ENCODE results near the gene RPL10A. TPM values are rescaled to one million over a fixed set of nuclear protein-coding genes. Genes with fewer than 3 reads are reported as not detected.

RPL10A gene
- total RNA-seq, result 1,534 and 1,863 TPM in 2 replicates

DNA sequence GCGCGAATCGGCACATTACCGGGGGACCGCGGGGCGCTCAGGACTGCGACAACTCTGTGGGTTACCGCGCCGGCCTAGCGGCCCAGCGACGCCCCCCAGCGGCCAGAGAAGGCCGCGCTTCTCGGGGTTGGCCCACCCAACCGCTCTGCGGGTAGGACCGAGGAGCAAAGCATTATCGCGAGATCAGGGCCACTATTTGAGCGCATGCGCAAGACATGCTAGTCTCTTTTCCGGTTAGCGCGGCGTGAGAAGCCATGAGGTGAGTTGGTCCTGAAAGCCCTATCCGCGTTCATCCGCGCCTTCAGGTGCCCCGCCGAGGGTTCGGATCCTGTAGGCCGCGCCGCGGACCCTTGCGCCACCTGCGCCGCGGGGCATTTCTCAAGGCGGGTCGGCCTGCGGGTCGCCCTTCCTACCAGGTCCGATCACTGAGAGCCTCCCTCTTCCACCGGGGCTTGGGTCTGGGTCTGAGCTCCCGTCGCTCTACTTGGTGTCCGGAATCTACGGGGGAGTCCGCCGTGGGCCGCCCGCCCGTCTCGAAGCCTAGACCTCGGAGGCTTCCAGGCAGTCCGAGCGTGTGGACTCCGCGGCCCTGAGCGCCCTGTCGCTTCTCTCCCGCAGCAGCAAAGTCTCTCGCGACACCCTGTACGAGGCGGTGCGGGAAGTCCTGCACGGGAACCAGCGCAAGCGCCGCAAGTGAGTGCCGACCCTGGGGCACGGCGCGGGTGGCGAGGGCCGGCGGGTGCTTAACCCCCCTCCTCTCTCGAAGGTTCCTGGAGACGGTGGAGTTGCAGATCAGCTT is at the start of gene RPL10A:
TSS of gene RPL10A (plus strand) at position 221 of the 799 bp plus-strand sequence. CDS start at position 255, 34 bp downstream.

DNA sequence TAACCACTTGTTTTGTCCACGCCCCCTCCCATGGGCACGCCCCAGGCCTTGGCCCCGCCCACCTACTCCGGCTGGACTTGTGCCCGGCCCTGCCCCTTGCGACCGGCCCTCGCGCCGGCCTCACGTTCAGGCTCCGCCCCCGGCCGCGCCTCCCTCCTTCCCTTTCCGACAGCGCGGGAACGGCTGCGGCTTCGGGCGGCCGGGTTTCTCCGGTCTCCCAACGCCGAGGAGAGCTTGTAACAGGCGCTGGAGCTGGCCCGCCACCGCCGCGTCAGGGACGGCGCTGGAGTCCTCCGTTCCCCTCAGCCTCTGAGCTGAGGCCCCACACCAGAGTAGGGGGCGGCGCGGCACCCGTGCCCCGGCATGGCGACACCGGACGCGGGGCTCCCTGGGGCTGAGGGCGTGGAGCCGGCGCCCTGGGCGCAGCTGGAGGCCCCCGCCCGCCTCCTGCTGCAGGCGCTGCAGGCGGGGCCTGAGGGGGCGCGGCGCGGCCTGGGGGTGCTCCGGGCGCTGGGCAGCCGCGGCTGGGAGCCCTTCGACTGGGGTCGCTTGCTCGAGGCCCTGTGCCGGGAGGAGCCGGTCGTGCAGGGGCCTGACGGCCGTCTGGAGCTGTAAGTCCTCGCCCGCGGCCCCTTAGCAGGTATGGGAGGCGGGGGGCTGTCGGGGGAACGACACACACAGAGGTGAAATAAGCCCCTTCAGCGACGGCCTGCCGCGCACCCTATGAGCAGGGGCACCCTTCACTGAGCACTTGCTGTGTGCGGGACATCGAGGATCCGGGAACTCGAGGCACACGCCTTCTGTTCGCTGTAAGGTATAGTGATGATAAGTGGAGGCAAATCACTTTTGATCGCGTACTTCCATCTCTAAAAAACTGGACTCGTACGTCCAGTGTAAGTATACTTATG is 15.8 kb upstream of the RPL10A start, which contains the start of gene FANCE:
TSS of gene FANCE (plus strand) at position 156 of the 908 bp plus-strand sequence. CDS start at position 364, 208 bp downstream.

DNA sequence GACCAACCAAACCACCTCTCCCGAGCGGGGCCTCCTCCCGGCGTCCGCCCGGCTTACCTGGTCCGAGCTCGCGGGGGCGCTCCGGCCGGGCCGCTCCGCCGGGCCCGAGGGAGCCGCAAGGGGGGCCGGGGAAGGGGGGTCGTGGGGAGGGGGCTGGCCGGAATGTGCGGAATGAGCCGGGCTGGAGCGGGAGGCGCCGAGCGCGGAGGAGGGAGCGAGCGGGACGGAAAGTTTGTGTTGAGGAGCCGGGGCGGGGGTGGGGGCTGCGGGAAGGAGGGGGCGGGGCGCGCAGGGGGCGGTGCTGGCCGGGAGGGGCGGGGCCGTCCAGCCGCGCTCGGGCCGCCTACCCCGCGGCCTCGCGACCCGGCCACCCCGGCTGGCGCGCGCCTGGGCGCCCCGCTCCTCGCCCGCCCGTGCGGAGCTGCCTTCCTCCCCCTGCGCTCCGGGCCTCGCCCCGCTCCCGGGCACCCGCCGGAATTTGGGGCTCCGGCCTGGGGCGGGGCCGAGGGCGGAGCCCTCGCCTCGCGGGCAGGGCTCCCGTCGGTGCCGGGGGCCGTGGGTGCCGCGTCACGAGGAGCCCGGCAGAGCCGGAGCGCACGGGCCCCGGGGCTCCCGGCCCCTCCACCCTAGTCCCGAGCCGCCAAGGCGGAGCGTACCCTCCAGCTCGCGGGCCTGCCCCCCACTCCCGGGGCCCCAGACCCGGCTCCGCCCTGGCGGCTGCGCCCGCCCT is 28.8 kb downstream of the RPL10A start, which contains the start of gene TEAD3:
TSS of gene TEAD3 (minus strand) at position 239 of the 730 bp plus-strand sequence.

DNA sequence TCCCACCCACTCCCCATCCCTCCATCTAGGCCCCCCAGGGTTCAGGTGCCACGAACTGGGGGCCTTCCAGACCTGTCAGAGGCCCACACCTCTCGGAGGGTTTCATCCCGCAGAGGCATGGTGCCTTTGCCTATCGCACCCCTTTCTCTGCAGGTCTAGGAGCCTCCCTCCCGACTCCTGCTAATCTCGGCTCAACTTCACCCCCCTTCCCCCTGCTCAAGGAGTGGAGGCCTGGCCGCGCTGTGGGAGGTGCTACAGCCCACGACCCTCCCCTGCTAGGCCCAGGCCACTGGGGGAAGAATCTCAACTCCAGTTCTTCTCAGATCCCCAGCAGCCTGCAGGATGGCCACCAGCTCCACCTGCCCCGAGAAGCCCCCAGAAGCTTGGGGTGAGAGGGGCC is 44.5 kb downstream of the RPL10A start, which contains the start of gene TULP1:
TSS of gene TULP1 (minus strand) at position 157 of the 400 bp plus-strand sequence. CDS start at position 119, 38 bp downstream.

Other genes starting within 250 kb of the RPL10A start
- 4.8 and 9.8 TPM in 2 replicates for gene ZNF76, start 208.7 kb upstream of the RPL10A start, total RNA-seq
- gene DEF6, start 170.6 kb upstream of the RPL10A start, total RNA-seq, result 23.2 and 24.6 TPM in 2 replicates
- 10.6 and 34.4 TPM in 2 replicates for gene PPARD, start 125.8 kb upstream of the RPL10A start, total RNA-seq
- 49.6 and 52.0 TPM in 2 replicates for gene FANCE, start 16.1 kb upstream of the RPL10A start, total RNA-seq
- 6.5 and 18.9 TPM in 2 replicates for gene TEAD3, start 28.7 kb downstream of the RPL10A start, total RNA-seq
- gene TULP1, start 44.5 kb downstream of the RPL10A start, total RNA-seq, result not detected in 2 replicates
- 35.2 and 131 TPM in 2 replicates for gene FKBP5, start 220.5 kb downstream of the RPL10A start, total RNA-seq

All from nasal cavity respiratory epithelium epithelial cell of viscerocranial mucosa (primary cell).